GM12878 (cell line): ENCODE results near the gene CDHR5. TPM values are rescaled to one million over a fixed set of nuclear protein-coding genes. Genes with fewer than 3 reads are reported as not detected.

Experiments
- ATF3 ChIP-seq: IDR thresholded peaks from 2 replicates; pipeline ENCODE4 v1.6.1; 2011; ENCODE audit warnings: low read depth, mild to moderate bottlenecking, low read length, moderate library complexity, borderline replicate concordance; ENCODE audit errors: extremely low read depth
- CEBPZ ChIP-seq: fragments of 150-350 bp; IDR thresholded peaks from 2 replicates; pipeline ENCODE4 v1.6.1; 2016; ENCODE audit warnings: low read depth, low read length
- CHD2 ChIP-seq: IDR thresholded peaks from 2 replicates; pipeline ENCODE4 v1.6.1; 2011; ENCODE audit warnings: low read depth, low read length, improper control_type of control experiment, borderline replicate concordance
- EED ChIP-seq: sonication (generic); IDR thresholded peaks from 2 replicates; pipeline ENCODE4 v1.6.1; 2016; ENCODE audit warnings: antibody characterized with exemption, low read depth
- GATAD2B ChIP-seq: fragments of 450-650 bp; conservative IDR thresholded peaks from 2 replicates; pipeline ENCODE4 v1.6.1; 2017; ENCODE audit warnings: low read depth, mild to moderate bottlenecking, moderate library complexity
- HDAC2 ChIP-seq: fragments of 200-600 bp; sonication (generic); IDR thresholded peaks from 2 replicates; pipeline ENCODE4 v1.6.1; 2017
- IRF3 ChIP-seq: fragments of 450-650 bp; IDR thresholded peaks from 2 replicates; pipeline ENCODE4 v1.6.1; 2014; ENCODE audit warnings: mild to moderate bottlenecking
- KDM1A ChIP-seq: fragments of 200-600 bp; sonication (generic); IDR thresholded peaks from 2 replicates; pipeline ENCODE4 v1.6.1; 2016; ENCODE audit warnings: borderline replicate concordance
- MEF2A ChIP-seq: IDR thresholded peaks from 2 replicates; pipeline ENCODE4 v1.6.1; 2011; ENCODE audit warnings: low read depth, mild to moderate bottlenecking, low read length, moderate library complexity; ENCODE audit not compliant: insufficient read depth
- MTA3 ChIP-seq: IDR thresholded peaks from 2 replicates; pipeline ENCODE4 v1.6.1; 2012; ENCODE audit warnings: low read length, inconsistent platforms, borderline replicate concordance
- MXI1 ChIP-seq: fragments of 150-350 bp; IDR thresholded peaks from 2 replicates; pipeline ENCODE4 v1.6.1; 2011; ENCODE audit warnings: low read depth, mild to moderate bottlenecking, inconsistent platforms, low read length, improper control_type of control experiment
- POLR2AphosphoS5 ChIP-seq: IDR thresholded peaks from 2 replicates; pipeline ENCODE4 v1.6.1; 2011; ENCODE audit warnings: mild to moderate bottlenecking, low read length, inconsistent platforms
- SKIL ChIP-seq: fragments of 450-650 bp; IDR thresholded peaks from 2 replicates; pipeline ENCODE4 v1.6.1; 2017; ENCODE audit warnings: mild to moderate bottlenecking, low read depth, inconsistent platforms; ENCODE audit not compliant: poor library complexity, severe bottlenecking
- SPI1 ChIP-seq: IDR thresholded peaks from 2 replicates; pipeline ENCODE4 v1.6.1; 2011; ENCODE audit warnings: low read depth, mild to moderate bottlenecking, low read length, moderate library complexity, borderline replicate concordance; ENCODE audit not compliant: insufficient read depth
- SREBF1 ChIP-seq: IDR thresholded peaks from 2 replicates; pipeline ENCODE4 v1.6.1; 2012; ENCODE audit warnings: mild to moderate bottlenecking, low read length
- YY1 ChIP-seq: IDR thresholded peaks from 2 replicates; pipeline ENCODE4 v1.6.1; 2011; ENCODE audit warnings: low read depth, mild to moderate bottlenecking, low read length
- ZBTB4 ChIP-seq: fragments of 450-650 bp; formaldehyde crosslinking; IDR thresholded peaks from 2 replicates; pipeline ENCODE4 v1.4.0; 2022; ENCODE audit warnings: mild to moderate bottlenecking, moderate library complexity
- ZNF207 ChIP-seq: fragments of 450-650 bp; IDR thresholded peaks from 2 replicates; pipeline ENCODE4 v1.6.1; 2014; ENCODE audit warnings: antibody characterized with exemption, mild to moderate bottlenecking, borderline replicate concordance
- ZZZ3 ChIP-seq: IDR thresholded peaks from 2 replicates; pipeline ENCODE4 v1.6.1; 2011; ENCODE audit warnings: low read depth; ENCODE audit not compliant: control insufficient read depth, insufficient read length
- polyA plus RNA-seq, 11 experiments: library from polyadenylated mRNA; depleted of rRNA in 4 of 11; unstranded in 6 of 11; stranded (reverse) in 5 of 11; fragments of >200 nt; fragmentation: Nextera tagmentation in 4 of 11; fragmentation: Illumina TruSeq in 1 of 11; extraction: Ambion mirVana in 4 of 11; extraction: Trizol in 1 of 11; gene quantifications; 1 replicate in 1 of 11; 2 replicates in 10 of 11; pipeline versions ENCODE4 v1.2.1 to v1.2.3, GENCODE V29; 2011 to 2016; ENCODE audit warnings: inconsistent platforms in 2 of 11, missing spikeins in 2 of 11, low read depth in 1 of 11
- total RNA-seq, 4 experiments: library from RNA; depleted of rRNA in 3 of 4; stranded (reverse); fragments of >200 nt in 3 of 4; fragmentation: Illumina TruSeq in 1 of 4; extraction: Trizol in 1 of 4; gene quantifications; 2 replicates each; pipeline versions ENCODE4 v1.2.1 to v1.2.3, GENCODE V29; 2013 to 2021

The CDHR5 gene
- total and polyA plus RNA-seq, 10 of the 15 experiments (the other 5 are each of a cell fraction or from before 2014, with no cell fraction given): 0.06 TPM; not detected in 9

GRCh38 chr11:615504-616319 lies 9.0 kb downstream of the CDHR5 start, which contains the start of gene IRF7 (continued):
- TF ChIP-seq CEBPZ (no peak), ZNF207 (no peak), SREBF1 (no peak), EED (peak; percentile 7; the same call in 1 of the 2 replicates), CHD2 (peak; percentile 67), SPI1 (peak; percentile 98), POLR2AphosphoS5 (peak; percentile 98), MEF2A (no peak), ZBTB4 (no peak), HDAC2 (no peak), KDM1A (no peak), MXI1 (no peak), ZZZ3 (no peak), IRF3 (no peak), MTA3 (no peak; the same call in 1 of the 2 replicates), GATAD2B (peak; percentile 35; the same call in 1 of the 2 replicates), YY1 (peak; percentile 53; the same call in 1 of the 2 replicates), SKIL (no peak), ATF3 (no peak)
